ENCODE data around the gene TSC2.

GRCh38 chr16:2071454-2072202 lies 23.8 kb downstream of the TSC2 start:
- TF ChIP-seq, protein P1, sequence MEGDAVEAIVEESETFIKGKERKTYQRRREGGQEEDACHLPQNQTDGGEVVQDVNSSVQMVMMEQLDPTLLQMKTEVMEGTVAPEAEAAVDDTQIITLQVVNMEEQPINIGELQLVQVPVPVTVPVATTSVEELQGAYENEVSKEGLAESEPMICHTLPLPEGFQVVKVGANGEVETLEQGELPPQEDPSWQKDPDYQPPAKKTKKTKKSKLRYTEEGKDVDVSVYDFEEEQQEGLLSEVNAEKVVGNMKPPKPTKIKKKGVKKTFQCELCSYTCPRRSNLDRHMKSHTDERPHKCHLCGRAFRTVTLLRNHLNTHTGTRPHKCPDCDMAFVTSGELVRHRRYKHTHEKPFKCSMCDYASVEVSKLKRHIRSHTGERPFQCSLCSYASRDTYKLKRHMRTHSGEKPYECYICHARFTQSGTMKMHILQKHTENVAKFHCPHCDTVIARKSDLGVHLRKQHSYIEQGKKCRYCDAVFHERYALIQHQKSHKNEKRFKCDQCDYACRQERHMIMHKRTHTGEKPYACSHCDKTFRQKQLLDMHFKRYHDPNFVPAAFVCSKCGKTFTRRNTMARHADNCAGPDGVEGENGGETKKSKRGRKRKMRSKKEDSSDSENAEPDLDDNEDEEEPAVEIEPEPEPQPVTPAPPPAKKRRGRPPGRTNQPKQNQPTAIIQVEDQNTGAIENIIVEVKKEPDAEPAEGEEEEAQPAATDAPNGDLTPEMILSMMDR (IDR thresholded peaks at IDR 0.05; ENCODE audit: low read length), result no peak
- TF ChIP-seq EZH2 (IDR thresholded peaks at IDR 0.05; ENCODE audit: borderline replicate concordance, low read length), result no peak
